Mammary epithelial cell (primary cell): Measurements from ENCODE around the gene FGG.

Experiments
- CTCF ChIP-seq, 2 donors: IDR thresholded peaks in 1 of 2; conservative IDR thresholded peaks in 1 of 2; 2 replicates each; pipeline ENCODE4 v1.5.1; 2011 to 2012; ENCODE audit warnings: inconsistent platforms in 2 of 2, low read length in 2 of 2, mild to moderate bottlenecking in 2 of 2, control low read depth in 1 of 2, low read depth in 1 of 2; ENCODE audit not compliant: insufficient read depth in 1 of 2; ENCODE audit errors: extremely low read depth in 1 of 2
- EZH2 ChIP-seq: IDR thresholded peaks from 2 replicates; pipeline ENCODE4 v1.6.1; 2012; ENCODE audit warnings: low read length, inconsistent platforms, borderline replicate concordance

- TF ChIP-seq CTCF (conservative IDR thresholded peaks at IDR 0.05 in 1 of 2, IDR thresholded peaks at IDR 0.05 in 1 of 2; ENCODE audit: extremely low read depth in 1 of 2, insufficient read depth in 1 of 2, low read depth in 1 of 2, low read length in 2 of 2) = peak; percentile 60 to 85
- no peak for TF ChIP-seq EZH2
Measured at GRCh38 chr4:154626793-154627484, 14.5 kb upstream of the FGG start.
